HG03196 (cell line): ENCODE data around the gene CLEC18A.
"Not testable (repeated sequence)": the region's sequence is repeated elsewhere in the genome, so short reads cannot be mapped to it uniquely, and the experiment has no call there.

Experiments used
- ATAC-seq: cut with Tn5 transposase; IDR thresholded peaks from one replicate; pipeline ENCODE4 v1.9.1; 2021; ENCODE audit not compliant: unreplicated experiment

CLEC18A gene

GRCh38 chr16:69951017-69951671 lies at the start of gene CLEC18A:
Gene CLEC18A, plus strand, starts transcription at chr16:69951334. Its CDS starts 33 bp downstream, at chr16:69951367.
- not testable (repeated sequence) for ATAC-seq

GRCh38 chr16:69903865-69904415 lies 47.2 kb upstream of the CLEC18A start:
- ATAC-seq, result no peak

- no peak for ATAC-seq
Observed at GRCh38 chr16:69904495-69905170, 46.5 kb upstream of the CLEC18A start.

GRCh38 chr16:69905171-69905555 lies 46.0 kb upstream of the CLEC18A start:
- no peak for ATAC-seq

- ATAC-seq, result no peak
Observed at GRCh38 chr16:69906838-69907401, 44.2 kb upstream of the CLEC18A start.

- no peak for ATAC-seq
Observed at GRCh38 chr16:69909043-69909442, 42.1 kb upstream of the CLEC18A start.

GRCh38 chr16:69909760-69910159 lies 41.4 kb upstream of the CLEC18A start:
- ATAC-seq, result no peak

GRCh38 chr16:69910964-69911363 lies 40.2 kb upstream of the CLEC18A start:
- ATAC-seq, result no peak

- no peak for ATAC-seq
Observed at GRCh38 chr16:69916462-69916861, 34.7 kb upstream of the CLEC18A start.

GRCh38 chr16:69917311-69917710 lies 33.8 kb upstream of the CLEC18A start:
- ATAC-seq, result no peak

GRCh38 chr16:69917739-69918138 lies 33.4 kb upstream of the CLEC18A start:
- no peak for ATAC-seq

GRCh38 chr16:69918241-69918640 lies 32.9 kb upstream of the CLEC18A start:
- ATAC-seq, result no peak

GRCh38 chr16:69921127-69921526 lies 30.0 kb upstream of the CLEC18A start:
- no peak for ATAC-seq

- ATAC-seq, result no peak
Observed at GRCh38 chr16:69922200-69922599, 28.9 kb upstream of the CLEC18A start.

- ATAC-seq, result no peak
Observed at GRCh38 chr16:69924041-69924775, 26.9 kb upstream of the CLEC18A start.

- no peak for ATAC-seq
Observed at GRCh38 chr16:69924777-69925191, 26.4 kb upstream of the CLEC18A start.

GRCh38 chr16:69925311-69925710 lies 25.8 kb upstream of the CLEC18A start:
- no peak for ATAC-seq

GRCh38 chr16:69926241-69926640 lies 24.9 kb upstream of the CLEC18A start:
- ATAC-seq, result no peak

GRCh38 chr16:69927056-69927757 lies 23.9 kb upstream of the CLEC18A start:
- no peak for ATAC-seq

GRCh38 chr16:69928856-69929400 lies 22.2 kb upstream of the CLEC18A start:
- no peak for ATAC-seq
